Brain microvascular endothelial cell (primary cell): Measurements from ENCODE around the gene NCOA6.
"Not testable (repeated sequence)": the region's sequence is repeated elsewhere in the genome, so short reads cannot be mapped to it uniquely, and the experiment has no call there.

Experiments used
- DNase-seq: peaks from one replicate; pipeline ENCODE4 v3.0.0-alpha.2; 2020
- H3K27ac ChIP-seq: fragments of 250-450 bp; sonication (Bioruptor Pico); 2 replicates; pipeline ENCODE4 v1.5.1; 2020; ENCODE audit warnings: mild to moderate bottlenecking, moderate library complexity
- H3K27me3 ChIP-seq: fragments of 250-450 bp; sonication (Bioruptor Pico); replicated peaks from 2 replicates; pipeline ENCODE4 v1.5.1; 2020; ENCODE audit warnings: mild to moderate bottlenecking
- H3K36me3 ChIP-seq: fragments of 250-450 bp; sonication (Bioruptor Pico); replicated peaks from 2 replicates; pipeline ENCODE4 v1.5.1; 2020; ENCODE audit warnings: mild to moderate bottlenecking
- H3K4me3 ChIP-seq: 2 replicates; pipeline ENCODE4 v1.5.1; 2011; ENCODE audit warnings: low read depth, mild to moderate bottlenecking, control low read depth, low read length, moderate library complexity
- CTCF ChIP-seq: IDR thresholded peaks from 2 replicates; pipeline ENCODE4 v1.5.1; 2011; ENCODE audit warnings: low read depth, mild to moderate bottlenecking, moderate library complexity, low read length, control low read depth, inconsistent platforms; ENCODE audit errors: missing control alignments
- in situ Hi-C: cut with HindIII; loops from 2 replicates; pipeline ENCODE4 v1.10.0; 2017; ENCODE audit warnings: low sequenced_read_pairs, low pct_ligation_motif_present

The NCOA6 gene

GRCh38 chr20:34736106-34736735 is 89.2 kb downstream of the NCOA6 start:
- no peak for DNase-seq
- in situ Hi-C loops, result no loop called here
- Histone ChIP-seq H3K4me3 (no peak overlapping the region), H3K36me3 (peaks cover 11% of the 10 kb centered on the region), H3K27me3 (no peaks in the 10 kb centered on the region), H3K27ac (no peak overlapping the region)
- no peak for TF ChIP-seq CTCF

- no peak overlapping the region for H3K27ac ChIP-seq
- in situ Hi-C loops, result no loop called here
- H3K36me3 ChIP-seq, result peaks cover 2% of the 10 kb centered on the region
Measured at GRCh38 chr20:34732523-34732922, 92.9 kb downstream of the NCOA6 start.

GRCh38 chr20:34729416-34729815 is 96.0 kb downstream of the NCOA6 start:
- H3K36me3 ChIP-seq, result peaks cover 16% of the 10 kb centered on the region
- in situ Hi-C loops, result no loop called here
- TF ChIP-seq CTCF, result no peak
- no peaks in the 10 kb centered on the region for H3K27me3 ChIP-seq
- no peak overlapping the region for H3K4me3 ChIP-seq
- no peak for DNase-seq
- H3K27ac ChIP-seq, result no peak overlapping the region

More at GRCh38 chr20:34732523-34732922, 92.9 kb downstream of the NCOA6 start:
- no peaks in the 10 kb centered on the region for H3K27me3 ChIP-seq
- no peak for TF ChIP-seq CTCF
- no peak for DNase-seq
- no peak overlapping the region for H3K4me3 ChIP-seq

- in situ Hi-C loops, result no loop called here
- peaks cover 25% of the 10 kb centered on the region for H3K36me3 ChIP-seq
- no peak for TF ChIP-seq CTCF
Measured at GRCh38 chr20:34724172-34724571, 101.3 kb downstream of the NCOA6 start.

GRCh38 chr20:34722560-34722959 is 102.9 kb downstream of the NCOA6 start:
- H3K27me3 ChIP-seq, H3K27ac ChIP-seq, H3K4me3 ChIP-seq, DNase-seq, in situ Hi-C loops: not testable (repeated sequence)
- H3K36me3 ChIP-seq, result peaks cover 25% of the 10 kb centered on the region

More at GRCh38 chr20:34724172-34724571, 101.3 kb downstream of the NCOA6 start:
- Histone ChIP-seq H3K27ac (no peak overlapping the region), H3K4me3 (no peak overlapping the region), H3K27me3 (no peaks in the 10 kb centered on the region)
- no peak for DNase-seq

GRCh38 chr20:34720266-34720665 is 105.2 kb downstream of the NCOA6 start:
- TF ChIP-seq CTCF, result no peak
- Histone ChIP-seq H3K36me3 (peaks cover 15% of the 10 kb centered on the region), H3K27me3 (no peaks in the 10 kb centered on the region), H3K27ac (no peak overlapping the region), H3K4me3 (no peak overlapping the region)
- no peak for DNase-seq
- in situ Hi-C loops, result no loop called here

- DNase-seq, H3K27me3 ChIP-seq, H3K4me3 ChIP-seq, H3K27ac ChIP-seq, in situ Hi-C loops: not testable (repeated sequence)
- H3K36me3 ChIP-seq, result peaks cover 12% of the 10 kb centered on the region
Measured at GRCh38 chr20:34719242-34720017, 106.0 kb downstream of the NCOA6 start.
